A549 treated with AZD9567 at 1 μM for 4 hours (cell line): ENCODE results near the gene OR2AT4. TPM values are rescaled to one million over a fixed set of nuclear protein-coding genes. Genes with fewer than 3 reads are reported as not detected.

Experiments used
- total RNA-seq: library from RNA; stranded (reverse); fragments of 200-300 nt; extraction: Qiagen RNA extraction; gene quantifications from 5 replicates; pipeline ENCODE4 v1.2.3, GENCODE V29; 2022; ENCODE audit not compliant: insufficient read depth

Gene OR2AT4
- total RNA-seq = not detected in 5 replicates

GRCh38 chr11:75096456-75097172, at the start of gene OR2AT4:
Gene OR2AT4, minus strand, starts transcription at chr11:75096876.

Other genes starting within 250 kb of the OR2AT4 start
- gene XRRA1, start 147.8 kb downstream of the OR2AT4 start, total RNA-seq = 4.2 to 5.8 TPM (median 4.7 TPM) in 5 replicates
- 136 to 264 TPM (median 244 TPM) in 5 replicates for gene SPCS2, start 147.6 kb downstream of the OR2AT4 start, total RNA-seq
- 3.1 to 4.5 TPM (median 3.8 TPM) in 5 replicates for gene NEU3, start 107.9 kb downstream of the OR2AT4 start, total RNA-seq
- gene SLCO2B1, start 54.2 kb upstream of the OR2AT4 start, total RNA-seq = 3.2 to 5.7 TPM (median 3.8 TPM) in 5 replicates
- 0.15 to 0.33 TPM (median 0.25 TPM) in 4 of 5 replicates, not detected in the other for gene TPBGL, start 143.9 kb upstream of the OR2AT4 start, total RNA-seq